ENCODE measurements around the gene EHD1. TPM values are rescaled to one million over a fixed set of nuclear protein-coding genes. Genes with fewer than 3 reads are reported as not detected.

EHD1 gene
- total RNA-seq, 4 donors from 2014 or later, result 47.8 to 85.4 (median 76.8) TPM

GRCh38 chr11:64888729-64889511 lies 10.5 kb upstream of the EHD1 start:
- Histone ChIP-seq H3K36me3 (no peaks in the 10 kb centered on the region), H3K9me3 (no peaks in the 10 kb centered on the region), H3K4me3 (no peak overlapping the region), H3K27me3 (no peaks in the 10 kb centered on the region), H3K27ac (no peak overlapping the region), H3K4me1 (peaks cover 16% of the 10 kb centered on the region)
- 66% methylated on average over 9 of the region's 9 CpGs for WGBS
- no peak for DNase-seq (ENCODE audit: low spot score in 2 of 2)
- no peak for TF ChIP-seq CTCF (IDR thresholded peaks at IDR 0.05)
- no peak for TF ChIP-seq POLR2AphosphoS5 (IDR thresholded peaks at IDR 0.05)
- no peak for TF ChIP-seq POLR2A (IDR thresholded peaks at IDR 0.05)
- no peak for TF ChIP-seq EP300 (IDR thresholded peaks at IDR 0.05)

- 78% methylated on average over 8 of the region's 8 CpGs for WGBS
- Histone ChIP-seq H3K9me3 (no peaks in the 10 kb centered on the region), H3K4me3 (peak overlapping the region; percentile 20), H3K4me1 (peaks cover 15% of the 10 kb centered on the region), H3K27me3 (no peaks in the 10 kb centered on the region), H3K27ac (no peak overlapping the region), H3K36me3 (no peaks in the 10 kb centered on the region)
- DNase-seq (ENCODE audit: low spot score in 2 of 2), result peak in 1 of 2 donors; percentile 65
- TF ChIP-seq POLR2AphosphoS5 (IDR thresholded peaks at IDR 0.05), result no peak
- TF ChIP-seq EP300 (IDR thresholded peaks at IDR 0.05), result no peak
- TF ChIP-seq CTCF (IDR thresholded peaks at IDR 0.05), result no peak
- no peak for TF ChIP-seq POLR2A (IDR thresholded peaks at IDR 0.05)
Observed at GRCh38 chr11:64888406-64888728, 9.9 kb upstream of the EHD1 start.

GRCh38 chr11:64887757-64888405 lies 9.5 kb upstream of the EHD1 start:
- no peaks in the 10 kb centered on the region for H3K36me3 ChIP-seq
- peak overlapping the region; percentile 20 for H3K4me3 ChIP-seq
- peak; percentile 88 to 92 for DNase-seq (ENCODE audit: low spot score in 2 of 2)
- no peaks in the 10 kb centered on the region for H3K9me3 ChIP-seq
- no peak for TF ChIP-seq EP300 (IDR thresholded peaks at IDR 0.05)
- peak; percentile 94 to 98 for TF ChIP-seq CTCF (IDR thresholded peaks at IDR 0.05)
- no peaks in the 10 kb centered on the region for H3K27me3 ChIP-seq
- H3K27ac ChIP-seq, result no peak overlapping the region
- 7% methylated on average over 28 of the region's 34 CpGs for WGBS
- peaks cover 15% of the 10 kb centered on the region for H3K4me1 ChIP-seq

GRCh38 chr11:64887234-64887756 lies 8.9 kb upstream of the EHD1 start:
- H3K27ac ChIP-seq, result no peak overlapping the region
- H3K36me3 ChIP-seq, result no peaks in the 10 kb centered on the region
- H3K9me3 ChIP-seq, result no peaks in the 10 kb centered on the region
- TF ChIP-seq EP300 (IDR thresholded peaks at IDR 0.05) (no peak), POLR2AphosphoS5 (IDR thresholded peaks at IDR 0.05) (no peak), POLR2A (IDR thresholded peaks at IDR 0.05) (no peak), CTCF (IDR thresholded peaks at IDR 0.05) (no peak)
- H3K27me3 ChIP-seq, result no peaks in the 10 kb centered on the region
- peaks cover 15% of the 10 kb centered on the region for H3K4me1 ChIP-seq
- H3K4me3 ChIP-seq, result no peak overlapping the region
- DNase-seq (ENCODE audit: low spot score in 2 of 2), result no peak
- 78% methylated on average over 8 of the region's 8 CpGs for WGBS
